ENCODE results near the gene SLC36A3.

Gene SLC36A3

GRCh38 chr5:151231359-151231758, 72.2 kb downstream of the SLC36A3 start:
- H3K4me3 ChIP-seq (ENCODE audit: control insufficient read depth, low read depth, low read length): no peak overlapping the region
- no peak for DNase-seq (ENCODE audit: low read depth)
- TF ChIP-seq CTCF (IDR thresholded peaks at IDR 0.05; ENCODE audit: control insufficient read depth, insufficient read depth, low read depth, low read length, missing control alignments): no peak

- no peak for TF ChIP-seq CTCF (IDR thresholded peaks at IDR 0.05; ENCODE audit: control insufficient read depth, insufficient read depth, low read depth, low read length, missing control alignments)
- DNase-seq (ENCODE audit: low read depth): no peak
- no peak overlapping the region for H3K4me3 ChIP-seq (ENCODE audit: control insufficient read depth, low read depth, low read length)
Observed at GRCh38 chr5:151230048-151230680, 73.4 kb downstream of the SLC36A3 start.

- TF ChIP-seq CTCF (IDR thresholded peaks at IDR 0.05; ENCODE audit: control insufficient read depth, insufficient read depth, low read depth, low read length, missing control alignments): no peak
- H3K4me3 ChIP-seq (ENCODE audit: control insufficient read depth, low read depth, low read length): no peak overlapping the region
- no peak for DNase-seq (ENCODE audit: low read depth)
Observed at GRCh38 chr5:151228986-151229385, 74.6 kb downstream of the SLC36A3 start.

GRCh38 chr5:151227918-151228447, 75.6 kb downstream of the SLC36A3 start:
- DNase-seq (ENCODE audit: low read depth): no peak
- no peak overlapping the region for H3K4me3 ChIP-seq (ENCODE audit: control insufficient read depth, low read depth, low read length)
- no peak for TF ChIP-seq CTCF (IDR thresholded peaks at IDR 0.05; ENCODE audit: control insufficient read depth, insufficient read depth, low read depth, low read length, missing control alignments)
